Measurements from ENCODE around the gene TMCO1.

DNA sequence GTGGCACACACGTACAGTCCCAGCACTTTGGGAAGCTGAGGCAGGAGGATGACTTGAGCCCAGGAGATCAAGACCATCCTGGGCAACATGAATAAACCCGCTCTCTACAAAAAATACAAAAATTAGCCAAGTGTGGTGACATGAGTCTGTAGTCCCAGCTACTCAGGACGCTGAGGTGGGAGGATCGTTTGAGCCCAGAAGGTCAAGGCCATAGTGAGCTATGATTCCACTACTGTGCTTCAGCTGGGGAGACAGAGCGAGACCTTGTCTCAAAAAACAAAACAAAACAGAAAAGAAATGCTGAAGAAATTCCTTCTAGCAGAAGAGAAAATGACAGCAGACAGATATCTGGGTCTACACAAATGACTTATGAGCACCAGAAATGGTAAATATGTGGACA, 80.6 kb downstream of the TMCO1 start:
- TF ChIP-seq JUN (IDR thresholded peaks at IDR 0.05): no peak
- TF ChIP-seq CEBPB (IDR thresholded peaks at IDR 0.05): no peak
- TF ChIP-seq, protein P1, sequence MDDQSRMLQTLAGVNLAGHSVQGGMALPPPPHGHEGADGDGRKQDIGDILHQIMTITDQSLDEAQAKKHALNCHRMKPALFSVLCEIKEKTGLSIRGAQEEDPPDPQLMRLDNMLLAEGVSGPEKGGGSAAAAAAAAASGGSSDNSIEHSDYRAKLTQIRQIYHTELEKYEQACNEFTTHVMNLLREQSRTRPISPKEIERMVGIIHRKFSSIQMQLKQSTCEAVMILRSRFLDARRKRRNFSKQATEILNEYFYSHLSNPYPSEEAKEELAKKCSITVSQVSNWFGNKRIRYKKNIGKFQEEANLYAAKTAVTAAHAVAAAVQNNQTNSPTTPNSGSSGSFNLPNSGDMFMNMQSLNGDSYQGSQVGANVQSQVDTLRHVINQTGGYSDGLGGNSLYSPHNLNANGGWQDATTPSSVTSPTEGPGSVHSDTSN (IDR thresholded peaks at IDR 0.05): no peak
- TF ChIP-seq, protein P2, sequence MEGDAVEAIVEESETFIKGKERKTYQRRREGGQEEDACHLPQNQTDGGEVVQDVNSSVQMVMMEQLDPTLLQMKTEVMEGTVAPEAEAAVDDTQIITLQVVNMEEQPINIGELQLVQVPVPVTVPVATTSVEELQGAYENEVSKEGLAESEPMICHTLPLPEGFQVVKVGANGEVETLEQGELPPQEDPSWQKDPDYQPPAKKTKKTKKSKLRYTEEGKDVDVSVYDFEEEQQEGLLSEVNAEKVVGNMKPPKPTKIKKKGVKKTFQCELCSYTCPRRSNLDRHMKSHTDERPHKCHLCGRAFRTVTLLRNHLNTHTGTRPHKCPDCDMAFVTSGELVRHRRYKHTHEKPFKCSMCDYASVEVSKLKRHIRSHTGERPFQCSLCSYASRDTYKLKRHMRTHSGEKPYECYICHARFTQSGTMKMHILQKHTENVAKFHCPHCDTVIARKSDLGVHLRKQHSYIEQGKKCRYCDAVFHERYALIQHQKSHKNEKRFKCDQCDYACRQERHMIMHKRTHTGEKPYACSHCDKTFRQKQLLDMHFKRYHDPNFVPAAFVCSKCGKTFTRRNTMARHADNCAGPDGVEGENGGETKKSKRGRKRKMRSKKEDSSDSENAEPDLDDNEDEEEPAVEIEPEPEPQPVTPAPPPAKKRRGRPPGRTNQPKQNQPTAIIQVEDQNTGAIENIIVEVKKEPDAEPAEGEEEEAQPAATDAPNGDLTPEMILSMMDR (IDR thresholded peaks at IDR 0.05): no peak

All from A549 (cell line).